H1 (cell line): ENCODE measurements around the gene CD34. TPM values are rescaled to one million over a fixed set of nuclear protein-coding genes. Genes with fewer than 3 reads are reported as not detected.

ENCODE experiments used
- CTCF ChIA-PET: fragments of 300-600 bp; sonication (Branson Sonifier 250); formaldehyde crosslinking; loops from one replicate; lab custom pipeline; 2021; ENCODE audit not compliant: partially characterized antibody; lab: Charles Lee
- POLR2A ChIA-PET: fragments of 300-600 bp; sonication (Branson Sonifier 250); formaldehyde crosslinking; loops from one replicate; lab custom pipeline; 2021; ENCODE audit warnings: inconsistent platforms; ENCODE audit not compliant: partially characterized antibody; lab: Charles Lee
- DNase-seq, 2 experiments: peaks; one replicate each; pipeline versions ENCODE4 v3.0.0 to v3.0.0-alpha.2; 2010 to 2022; ENCODE audit warnings: low spot score in 2 of 2, low read depth in 1 of 2, mixed read lengths in 1 of 2
- FAIRE-seq: peaks from 2 replicates; lab custom pipeline; 2011; peaks lifted over from hg19 to GRCh38; lab: Jason Lieb, UNC
- H2AFZ ChIP-seq: 2 replicates; pipeline ENCODE4 v1.8.1; 2012; ENCODE audit warnings: low read length, inconsistent platforms
- H2AK5ac ChIP-seq: 2 replicates; pipeline ENCODE4 v1.6.1; 2013; ENCODE audit warnings: low read depth, low read length
- H2BK120ac ChIP-seq: replicated peaks from 2 replicates; pipeline ENCODE3; 2013; ENCODE audit warnings: low read depth, low read length, inconsistent platforms
- H2BK12ac ChIP-seq: 2 replicates; pipeline ENCODE4 v1.6.1; 2013; ENCODE audit warnings: low read depth, low read length
- H2BK15ac ChIP-seq: 2 replicates; pipeline ENCODE4 v1.6.1; 2013; ENCODE audit warnings: low read length
- H2BK20ac ChIP-seq: 2 replicates; pipeline ENCODE4 v1.6.1; 2013; ENCODE audit warnings: low read length
- H2BK5ac ChIP-seq: 2 replicates; pipeline ENCODE4 v1.6.1; 2013; ENCODE audit warnings: low read depth, low read length
- H3K14ac ChIP-seq: 2 replicates; pipeline ENCODE4 v1.6.1; 2013; ENCODE audit warnings: inconsistent platforms; ENCODE audit not compliant: insufficient read length
- H3K18ac ChIP-seq: 2 replicates; pipeline ENCODE4 v1.6.1; 2013; ENCODE audit warnings: low read length; ENCODE audit errors: extremely low read depth
- H3K23ac ChIP-seq: 2 replicates; pipeline ENCODE4 v1.6.1; 2013; ENCODE audit warnings: inconsistent platforms; ENCODE audit not compliant: insufficient read length
- H3K23me2 ChIP-seq: 2 replicates; pipeline ENCODE4 v1.6.1; 2013; ENCODE audit warnings: low read depth, low read length
- H3K27ac ChIP-seq: 2 replicates; pipeline ENCODE4 v1.6.1; 2011; ENCODE audit warnings: low read depth, low read length, inconsistent platforms
- H3K27me3 ChIP-seq, 4 experiments: replicated peaks in 1 of 4; 1 replicate in 1 of 4; 2 replicates in 3 of 4; pipeline versions ENCODE4 v1.6.1 to v1.8.1; 2011 to 2013; ENCODE audit warnings: low read length in 3 of 4, mild to moderate bottlenecking in 3 of 4, inconsistent platforms in 2 of 4, mixed read lengths in 2 of 4, moderate library complexity in 1 of 4; ENCODE audit not compliant: control insufficient read depth in 3 of 4, insufficient read depth in 3 of 4; ENCODE audit errors: extremely low read depth in 1 of 4
- H3K36me3 ChIP-seq, 4 experiments: 2 replicates each; pipeline versions ENCODE4 v1.6.1 to v1.8.1; 2011 to 2013; ENCODE audit warnings: mild to moderate bottlenecking in 4 of 4, low read length in 3 of 4, moderate library complexity in 2 of 4, control low read depth in 1 of 4, inconsistent platforms in 1 of 4; ENCODE audit not compliant: insufficient read depth in 4 of 4, control insufficient read depth in 2 of 4
- H3K4ac ChIP-seq: replicated peaks from 2 replicates; pipeline ENCODE3; 2013; ENCODE audit warnings: low read length, low read depth, mixed read lengths, inconsistent platforms; ENCODE audit not compliant: insufficient read length
- H3K4me1 ChIP-seq, 4 experiments: replicated peaks in 1 of 4; 1 replicate in 1 of 4; 2 replicates in 3 of 4; pipeline versions ENCODE4 v1.6.1 to v1.8.1; 2011 to 2013; ENCODE audit warnings: low read length in 3 of 4, inconsistent platforms in 2 of 4, mixed read lengths in 1 of 4; ENCODE audit not compliant: insufficient read depth in 4 of 4, control insufficient read depth in 3 of 4
- H3K4me2 ChIP-seq, 2 experiments: 2 replicates each; pipeline versions ENCODE4 v1.6.1 to v1.8.1; 2011 to 2013; ENCODE audit warnings: low read depth in 2 of 2, low read length in 2 of 2, control low read depth in 1 of 2, inconsistent platforms in 1 of 2, mild to moderate bottlenecking in 1 of 2; ENCODE audit not compliant: insufficient read depth in 1 of 2
- H3K4me3 ChIP-seq, 4 experiments: fragments of 200-600, 300-600 bp in 1 of 4; sonication (generic), shearing (Covaris generic), sonication (Bioruptor Twin) in 1 of 4; 2 replicates each; pipeline versions ENCODE4 v1.5.1 to v1.8.1; 2011 to 2016; ENCODE audit warnings: low read length in 4 of 4, low read depth in 3 of 4, control low read depth in 2 of 4, inconsistent platforms in 2 of 4, mild to moderate bottlenecking in 2 of 4, mixed read lengths in 1 of 4, moderate library complexity in 1 of 4; ENCODE audit not compliant: insufficient read depth in 2 of 4; ENCODE audit errors: extremely low read depth in 1 of 4
- H3K56ac ChIP-seq: replicated peaks from 2 replicates; pipeline ENCODE3; 2013; ENCODE audit warnings: low read depth, mild to moderate bottlenecking, mixed read lengths, low read length, inconsistent platforms; ENCODE audit not compliant: insufficient read length
- H3K79me1 ChIP-seq: 2 replicates; pipeline ENCODE4 v1.6.1; 2013; ENCODE audit warnings: low read depth, low read length, control low read depth
- H3K79me2 ChIP-seq, 2 experiments: 2 replicates each; pipeline versions ENCODE4 v1.6.1 to v1.8.1; 2012 to 2013; ENCODE audit warnings: low read length in 2 of 2, mild to moderate bottlenecking in 2 of 2, inconsistent platforms in 1 of 2; ENCODE audit not compliant: insufficient read depth in 2 of 2, control insufficient read depth in 1 of 2
- H3K9ac ChIP-seq, 4 experiments: replicated peaks in 1 of 4; 1 replicate in 1 of 4; 2 replicates in 3 of 4; pipeline versions ENCODE4 v1.6.1 to v1.8.1; 2011 to 2013; ENCODE audit warnings: low read depth in 3 of 4, low read length in 3 of 4, control low read depth in 2 of 4, mild to moderate bottlenecking in 2 of 4, moderate library complexity in 2 of 4, inconsistent platforms in 1 of 4; ENCODE audit errors: extremely low read depth in 1 of 4
- H3K9me3 ChIP-seq, 2 experiments: 2 replicates each; pipeline versions ENCODE4 v1.6.1 to v1.8.1; 2012 to 2013; ENCODE audit warnings: mild to moderate bottlenecking in 2 of 2, moderate library complexity in 2 of 2, control low read depth in 1 of 2, inconsistent platforms in 1 of 2, low read depth in 1 of 2, low read length in 1 of 2, mixed read lengths in 1 of 2; ENCODE audit not compliant: insufficient read depth in 2 of 2
- H4K20me1 ChIP-seq, 2 experiments: replicated peaks in 1 of 2; 2 replicates each; pipeline versions ENCODE3 to v1.8.1; 2011 to 2013; ENCODE audit warnings: inconsistent platforms in 2 of 2, low read length in 2 of 2, mild to moderate bottlenecking in 1 of 2; ENCODE audit not compliant: insufficient read depth in 2 of 2, control insufficient read depth in 1 of 2
- H4K5ac ChIP-seq: 2 replicates; pipeline ENCODE4 v1.6.1; 2013; ENCODE audit warnings: low read length, low read depth, mixed read lengths, inconsistent platforms; ENCODE audit not compliant: insufficient read length
- H4K8ac ChIP-seq: 2 replicates; pipeline ENCODE4 v1.8.0; 2013; ENCODE audit warnings: mild to moderate bottlenecking, moderate library complexity, low read length, inconsistent platforms; ENCODE audit not compliant: insufficient read depth; ENCODE audit errors: extremely low read depth
- H4K91ac ChIP-seq: replicated peaks from 2 replicates; pipeline ENCODE3; 2013; ENCODE audit warnings: low read length, mixed read lengths, inconsistent platforms; ENCODE audit not compliant: insufficient read length
- ASH2L ChIP-seq: fragments of 200-600, 300-600 bp; sonication (generic); IDR thresholded peaks from one replicate; pipeline ENCODE4 v1.7.1; 2017; ENCODE audit warnings: low read length
- HDAC6 ChIP-seq: IDR thresholded peaks from one replicate; pipeline ENCODE4 v1.7.1; 2012; ENCODE audit warnings: low read depth, mild to moderate bottlenecking, inconsistent platforms, low read length, moderate library complexity
- JUN ChIP-seq: IDR thresholded peaks from 2 replicates; pipeline ENCODE4 v1.6.1; 2011; ENCODE audit warnings: low read depth, mild to moderate bottlenecking, improper control_type of control experiment, low read length
- MAFK ChIP-seq: IDR thresholded peaks from 2 replicates; pipeline ENCODE4 v1.6.1; 2012; ENCODE audit warnings: low read depth, mild to moderate bottlenecking, improper control_type of control experiment, low read length
- MAX ChIP-seq: IDR thresholded peaks from 2 replicates; pipeline ENCODE4 v1.6.1; 2012; ENCODE audit warnings: inconsistent platforms
- NRF1 ChIP-seq: IDR thresholded peaks from 2 replicates; pipeline ENCODE4 v1.6.1; 2011; ENCODE audit warnings: mild to moderate bottlenecking, low read depth, low read length, improper control_type of control experiment
- PHF8 ChIP-seq: fragments of 200-600 bp; sonication (generic); conservative IDR thresholded peaks from 2 replicates; pipeline ENCODE4 v1.7.1; 2012; ENCODE audit warnings: low read depth, mild to moderate bottlenecking, inconsistent platforms, low read length, moderate library complexity
- POU5F1 ChIP-seq: IDR thresholded peaks from 2 replicates; pipeline ENCODE4 v1.6.1; 2011; ENCODE audit warnings: low read depth, mild to moderate bottlenecking, low read length, moderate library complexity
- RFX5 ChIP-seq: IDR thresholded peaks from 2 replicates; pipeline ENCODE4 v1.6.1; 2011; ENCODE audit warnings: low read depth, low read length, improper control_type of control experiment, borderline replicate concordance
- SIX5 ChIP-seq: IDR thresholded peaks from 2 replicates; pipeline ENCODE4 v1.6.1; 2011; ENCODE audit warnings: mild to moderate bottlenecking, low read depth, low read length
- SP2 ChIP-seq: IDR thresholded peaks from 2 replicates; pipeline ENCODE4 v1.6.1; 2012; ENCODE audit warnings: mild to moderate bottlenecking, low read length, inconsistent platforms
- SP4 ChIP-seq: IDR thresholded peaks from 2 replicates; pipeline ENCODE4 v1.6.1; 2012; ENCODE audit warnings: low read length, inconsistent platforms
- SUZ12 ChIP-seq: fragments of 200-600 bp; sonication (generic); IDR thresholded peaks from 2 replicates; pipeline ENCODE4 v1.6.1; 2012; ENCODE audit warnings: mild to moderate bottlenecking, inconsistent platforms, low read length, moderate library complexity, mixed read lengths
- TAF7 ChIP-seq: optimal IDR thresholded peaks from 2 replicates; pipeline ENCODE3; 2011; ENCODE audit warnings: low read depth, mild to moderate bottlenecking, inconsistent platforms, low read length, moderate library complexity, borderline replicate concordance
- WGBS, 2 experiments: shearing (Covaris generic) in 1 of 2; methylation state at CpG; one replicate each; pipeline versions ENCODE4 v1.1.6 to v1.1.7; 2013 to 2015; ENCODE audit warnings: low lambda C conversion rate in 2 of 2, mixed read lengths in 2 of 2, inconsistent platforms in 1 of 2, low coverage in 1 of 2, missing lambda C conversion rate in 1 of 2; ENCODE audit not compliant: insufficient replicate concordance in 2 of 2, insufficient coverage in 1 of 2, insufficient read length in 1 of 2; ENCODE audit errors: extremely low coverage in 1 of 2, missing lambda C conversion rate in 1 of 2; 5-methylcytosine and 5-hydroxymethylcytosine counted together
- polyA plus RNA-seq, 7 experiments: library from polyadenylated mRNA; depleted of rRNA in 3 of 7; stranded (reverse) in 5 of 7; unstranded in 2 of 7; fragments of >200 nt in 5 of 7; fragments of 200-250 nt in 2 of 7; gene quantifications; 1 replicate in 5 of 7; 2 replicates in 1 of 7; 4 replicates in 1 of 7; pipeline versions ENCODE4 v1.2.1 to v1.2.3, GENCODE V29; 2011 to 2013; ENCODE audit warnings: missing spikeins in 2 of 7, mixed read lengths in 2 of 7
- total RNA-seq: library from RNA; stranded (reverse); fragmentation: NEBNext Ultra II Directional; extraction: Animal tissue kit (Norgen Biotek cat#: 25700); gene quantifications from 2 replicates; pipeline ENCODE4 v1.2.1, GENCODE V29; 2021

Gene CD34
- total and polyA plus RNA-seq, 2 of the 8 experiments (the other 6 are each of a cell fraction or from before 2014, with no cell fraction given), result 0.39 to 0.54 TPM

GRCh38 chr1:207882692-207883091 lies 28.2 kb downstream of the CD34 start:
- Histone ChIP-seq H4K91ac (no peak overlapping the region), H3K4me3 (no peak overlapping the region), H3K14ac (no peak overlapping the region), H3K9ac (no peak overlapping the region), H4K20me1 (no peaks in the 10 kb centered on the region), H3K18ac (no peak overlapping the region), H3K4me1 (no peaks in the 10 kb centered on the region; a peak in 1 of 7 replicates), H4K5ac (no peak overlapping the region), H3K56ac (no peak overlapping the region), H2BK5ac (no peak overlapping the region), H3K9me3 (no peaks in the 10 kb centered on the region), H3K27ac (no peak overlapping the region), H3K36me3 (no peaks in the 10 kb centered on the region), H3K79me1 (no peaks in the 10 kb centered on the region), H2AFZ (no peak overlapping the region), H3K23me2 (no peaks in the 10 kb centered on the region)
- CTCF ChIA-PET, result interaction anchor here (1.7 to 10.0 kb wide), 5 partner anchors 12 to 79 kb away, joined by 3 to 223 read pairs (median 113); no protein-coding TSS in a partner anchor
- FAIRE-seq (no peak), DNase-seq (no peak)
- WGBS, 2 experiments, result 61% methylated on average over 3 of the region's 3 CpGs; no CpG with 5 or more reads in 1 of the 2 experiments
- no peak for TF ChIP-seq HDAC6
- TF ChIP-seq TAF7, result no peak
- no peak for TF ChIP-seq RFX5
- TF ChIP-seq SP2, result no peak
- TF ChIP-seq MAFK, result no peak
- no peak for TF ChIP-seq ASH2L
- no peak for TF ChIP-seq SIX5
- no peak for TF ChIP-seq POU5F1
- TF ChIP-seq NRF1, result no peak
- TF ChIP-seq MAX, result no peak
- TF ChIP-seq SP4, result no peak
- no peak for TF ChIP-seq SUZ12
- no peak for TF ChIP-seq JUN
- no peak for TF ChIP-seq PHF8
- TF ChIP-seq, all 59 proteins: peak for 0
- Histone ChIP-seq H3K27me3 (no peaks in the 10 kb centered on the region; a peak in 1 of 7 replicates), H3K79me2 (no peaks in the 10 kb centered on the region), H3K4ac (no peak overlapping the region), H3K23ac (no peak overlapping the region), H2BK20ac (no peak overlapping the region), H2BK15ac (no peak overlapping the region), H4K8ac (no peak overlapping the region), H2AK5ac (no peak overlapping the region), H3K4me2 (no peak overlapping the region), H2BK120ac (no peak overlapping the region), H2BK12ac (no peak overlapping the region)
- POLR2A ChIA-PET, result no interaction called here
